Suprapubic skin (tissue), 4 donors: ENCODE results near the gene ZFHX3. TPM values are rescaled to one million over a fixed set of nuclear protein-coding genes. Genes with fewer than 3 reads are reported as not detected.
A peak's percentile ranks its signal among the peaks of the same experiment; 100 is the strongest.

Experiments used
- DNase-seq, 2 donors: peaks; one replicate each; pipeline ENCODE4 v3.0.0-alpha.2; 2019; ENCODE audit warnings: low spot score in 2 of 2
- H3K27ac ChIP-seq: fragments of 200-600 bp; sonication (generic); one replicate; pipeline ENCODE4 v1.5.1; 2019
- H3K27me3 ChIP-seq: fragments of 200-600 bp; sonication (generic); one replicate; pipeline ENCODE4 v1.5.1; 2019
- H3K36me3 ChIP-seq: fragments of 200-600 bp; sonication (generic); one replicate; pipeline ENCODE4 v1.5.1; 2019
- H3K4me1 ChIP-seq: fragments of 200-600 bp; sonication (generic); one replicate; pipeline ENCODE4 v1.5.1; 2019
- H3K4me3 ChIP-seq: fragments of 200-600 bp; sonication (generic); one replicate; pipeline ENCODE4 v1.5.1; 2019; ENCODE audit warnings: mild to moderate bottlenecking
- H3K9me3 ChIP-seq: fragments of 200-600 bp; sonication (generic); one replicate; pipeline ENCODE4 v1.5.1; 2019
- EP300 ChIP-seq: sonication (generic); formaldehyde crosslinking; IDR thresholded peaks from one replicate; pipeline ENCODE4 v1.6.1; 2017; ENCODE audit warnings: antibody characterized with exemption
- POLR2A ChIP-seq, 2 donors: fragments of 450-650 bp; IDR thresholded peaks; one replicate each; pipeline ENCODE4 v1.6.1; 2017; ENCODE audit warnings: antibody characterized with exemption in 2 of 2, mild to moderate bottlenecking in 2 of 2, moderate library complexity in 2 of 2
- POLR2AphosphoS5 ChIP-seq, 3 donors: sonication (generic); formaldehyde crosslinking; IDR thresholded peaks; one replicate each; pipeline ENCODE4 v1.6.1; 2017; ENCODE audit warnings: antibody characterized with exemption in 3 of 3
- WGBS: methylation state at CpG from one replicate; pipeline ENCODE4 v1.1.5; 2018; 5-methylcytosine and 5-hydroxymethylcytosine counted together
- total RNA-seq, 4 donors: library from RNA; depleted of rRNA; stranded (reverse); fragments of >200 nt; gene quantifications; one replicate each; pipeline ENCODE4 v1.1.0, GENCODE V29; 2016
- TF ChIP-seq, protein P1 (sequence below), 2 donors: fragments of 200-600 bp in 1 of 2; fragments of 450-650 bp in 1 of 2; sonication (generic) in 1 of 2; IDR thresholded peaks; one replicate each; pipeline ENCODE4 v1.5.1; 2016 to 2019; ENCODE audit warnings: antibody characterized with exemption in 2 of 2, mild to moderate bottlenecking in 1 of 2, moderate library complexity in 1 of 2

The ZFHX3 gene
- total RNA-seq, 4 donors from 2014 or later, result 10.4 to 16.1 (median 12.8) TPM

DNA sequence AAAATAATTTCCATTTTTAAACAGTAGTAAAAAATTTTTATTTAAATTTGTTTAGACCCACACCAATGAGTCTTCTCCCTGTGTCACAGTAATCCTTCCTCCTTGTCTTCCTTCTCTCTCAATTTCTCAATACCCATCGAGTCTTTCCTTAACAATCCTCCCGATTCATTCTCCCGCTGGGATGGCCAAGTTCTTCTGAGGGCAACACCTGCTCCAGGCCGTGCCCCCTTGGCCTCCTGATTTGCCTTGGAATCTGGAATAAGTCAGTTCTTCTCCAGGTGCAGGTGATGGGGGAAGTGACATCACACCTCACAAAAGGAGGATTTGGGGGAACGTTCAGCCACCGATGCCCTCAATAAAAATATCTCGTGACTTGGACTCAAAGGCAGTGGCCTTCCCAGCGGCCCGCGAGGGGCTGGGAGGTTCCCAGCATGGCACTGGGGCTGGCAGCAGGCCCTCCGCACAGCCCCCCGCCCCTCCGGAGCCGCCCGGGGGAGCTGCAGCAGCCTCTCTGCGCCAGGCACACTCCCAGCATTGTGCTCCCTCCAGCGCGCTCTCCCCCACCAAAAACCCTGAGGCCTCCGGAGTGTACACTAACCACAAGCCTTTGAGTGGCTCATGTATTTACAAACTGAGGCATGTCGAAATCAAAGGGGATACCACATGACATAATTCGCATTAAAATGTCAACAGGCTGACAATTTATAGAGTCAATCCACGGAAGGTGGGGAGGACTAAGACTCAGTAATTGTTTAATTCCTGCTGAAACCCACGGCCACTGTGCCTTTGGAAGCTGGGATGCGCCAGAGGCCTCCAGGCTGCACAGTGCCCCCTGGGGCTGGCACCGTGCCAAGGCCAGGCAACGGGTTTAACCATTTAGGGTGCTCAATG is 120.5 kb downstream of the ZFHX3 start:
- Histone ChIP-seq H3K9me3 (no peaks in the 10 kb centered on the region), H3K36me3 (no peaks in the 10 kb centered on the region), H3K27ac (peak overlapping the region; percentile 38), H3K4me1 (peaks cover 44% of the 10 kb centered on the region), H3K4me3 (no peak overlapping the region), H3K27me3 (no peaks in the 10 kb centered on the region)
- no peak for TF ChIP-seq POLR2A (IDR thresholded peaks at IDR 0.05)
- TF ChIP-seq, protein P1, sequence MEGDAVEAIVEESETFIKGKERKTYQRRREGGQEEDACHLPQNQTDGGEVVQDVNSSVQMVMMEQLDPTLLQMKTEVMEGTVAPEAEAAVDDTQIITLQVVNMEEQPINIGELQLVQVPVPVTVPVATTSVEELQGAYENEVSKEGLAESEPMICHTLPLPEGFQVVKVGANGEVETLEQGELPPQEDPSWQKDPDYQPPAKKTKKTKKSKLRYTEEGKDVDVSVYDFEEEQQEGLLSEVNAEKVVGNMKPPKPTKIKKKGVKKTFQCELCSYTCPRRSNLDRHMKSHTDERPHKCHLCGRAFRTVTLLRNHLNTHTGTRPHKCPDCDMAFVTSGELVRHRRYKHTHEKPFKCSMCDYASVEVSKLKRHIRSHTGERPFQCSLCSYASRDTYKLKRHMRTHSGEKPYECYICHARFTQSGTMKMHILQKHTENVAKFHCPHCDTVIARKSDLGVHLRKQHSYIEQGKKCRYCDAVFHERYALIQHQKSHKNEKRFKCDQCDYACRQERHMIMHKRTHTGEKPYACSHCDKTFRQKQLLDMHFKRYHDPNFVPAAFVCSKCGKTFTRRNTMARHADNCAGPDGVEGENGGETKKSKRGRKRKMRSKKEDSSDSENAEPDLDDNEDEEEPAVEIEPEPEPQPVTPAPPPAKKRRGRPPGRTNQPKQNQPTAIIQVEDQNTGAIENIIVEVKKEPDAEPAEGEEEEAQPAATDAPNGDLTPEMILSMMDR (IDR thresholded peaks at IDR 0.05), result no peak
- no peak for TF ChIP-seq EP300
- TF ChIP-seq POLR2AphosphoS5 (IDR thresholded peaks at IDR 0.05), result peak in 2 of 3 donors; percentile 40 to 63
- DNase-seq, result peak in 1 of 2 donors; percentile 75
- WGBS, result 27% methylated on average over 21 of the region's 26 CpGs

DNA sequence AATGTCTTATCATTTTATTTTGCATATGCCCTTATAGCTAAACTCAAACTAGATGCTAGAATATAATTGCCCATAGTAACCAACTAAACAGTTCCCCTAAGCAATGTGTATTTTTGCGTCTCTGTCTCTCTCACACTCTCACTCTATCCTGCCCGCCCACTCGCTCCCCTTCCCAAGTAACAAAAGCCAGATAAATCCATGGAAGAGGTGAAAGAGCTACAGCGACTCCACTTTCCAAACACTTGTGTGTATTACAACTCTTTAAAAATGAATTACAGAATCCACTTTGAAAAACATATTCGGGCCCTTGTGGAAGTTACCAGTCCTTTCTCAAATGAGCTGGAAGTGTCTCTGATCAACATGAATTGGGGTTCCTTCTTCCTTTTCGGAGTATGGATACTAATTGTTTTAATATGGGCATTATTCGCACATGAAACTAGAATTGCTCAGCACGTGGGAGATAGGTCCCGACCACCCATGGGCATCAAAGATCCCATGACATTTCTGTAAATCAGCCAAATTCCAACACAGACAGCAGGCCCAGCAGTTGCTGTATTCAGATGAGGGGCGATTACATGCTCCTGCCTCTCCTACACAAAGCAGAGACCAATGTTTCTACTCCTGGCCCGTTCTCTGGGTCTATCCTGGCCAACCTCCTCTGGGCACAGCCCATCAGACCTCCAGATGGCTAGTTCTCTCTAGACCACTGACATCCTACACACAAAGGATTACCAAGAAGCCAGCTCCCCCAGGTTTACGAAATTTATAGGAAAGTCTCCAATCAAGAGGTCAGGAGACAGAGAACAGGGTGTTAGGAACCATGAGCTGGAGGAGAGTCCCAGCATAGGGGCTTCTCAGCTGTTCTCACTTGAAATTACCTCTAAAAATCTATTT is 121.5 kb downstream of the ZFHX3 start:
- H3K27ac ChIP-seq, result no peak overlapping the region
- no peak for DNase-seq
- no peaks in the 10 kb centered on the region for H3K9me3 ChIP-seq
- no peaks in the 10 kb centered on the region for H3K36me3 ChIP-seq
- H3K4me3 ChIP-seq, result no peak overlapping the region
- no peaks in the 10 kb centered on the region for H3K27me3 ChIP-seq
- TF ChIP-seq POLR2AphosphoS5 (IDR thresholded peaks at IDR 0.05) (no peak), POLR2A (IDR thresholded peaks at IDR 0.05) (no peak), EP300 (no peak)
- TF ChIP-seq, protein P1 (IDR thresholded peaks at IDR 0.05), result no peak
- peaks cover 37% of the 10 kb centered on the region for H3K4me1 ChIP-seq
- 90% methylated on average over 12 of the region's 12 CpGs for WGBS

- 98% methylated on average over 5 of the region's 5 CpGs for WGBS
- Histone ChIP-seq H3K36me3 (no peaks in the 10 kb centered on the region), H3K27ac (no peak overlapping the region), H3K9me3 (no peaks in the 10 kb centered on the region), H3K4me1 (peaks cover 33% of the 10 kb centered on the region), H3K4me3 (no peak overlapping the region), H3K27me3 (no peaks in the 10 kb centered on the region)
- TF ChIP-seq, protein P1 (IDR thresholded peaks at IDR 0.05), result no peak
- TF ChIP-seq POLR2AphosphoS5 (IDR thresholded peaks at IDR 0.05) (no peak), POLR2A (IDR thresholded peaks at IDR 0.05) (no peak), EP300 (no peak)
- DNase-seq, result no peak
Measured at GRCh38 chr16:72925631-72925979, 122.3 kb downstream of the ZFHX3 start.

GRCh38 chr16:72924927-72925630 is 122.8 kb downstream of the ZFHX3 start:
- DNase-seq, result no peak

More at GRCh38 chr16:72924927-72925630, 122.8 kb downstream of the ZFHX3 start:
- Histone ChIP-seq H3K4me1 (peaks cover 30% of the 10 kb centered on the region), H3K27me3 (no peaks in the 10 kb centered on the region), H3K27ac (no peak overlapping the region), H3K36me3 (no peaks in the 10 kb centered on the region), H3K9me3 (no peaks in the 10 kb centered on the region), H3K4me3 (no peak overlapping the region)
- 88% methylated on average over 17 of the region's 17 CpGs for WGBS
- TF ChIP-seq EP300, result no peak
- no peak for TF ChIP-seq POLR2AphosphoS5 (IDR thresholded peaks at IDR 0.05)
- TF ChIP-seq POLR2A (IDR thresholded peaks at IDR 0.05), result no peak
- TF ChIP-seq, protein P1 (IDR thresholded peaks at IDR 0.05), result no peak
